Central memory CD8-positive, alpha-beta T cell (primary cell): ENCODE measurements around the gene ZNF541.
"Not testable (repeated sequence)": the region's sequence is repeated elsewhere in the genome, so short reads cannot be mapped to it uniquely, and the experiment has no call there.

Experiments
- ATAC-seq: fragments of 150-1000 bp; cut with Tn5 transposase; replicated peaks from 2 replicates; pipeline ENCODE4 v1.10.0; 2022; ENCODE audit warnings: mild to moderate bottlenecking, moderate FRiP score, moderate number of reproducible peaks; ENCODE audit not compliant: poor library complexity, severe bottlenecking; ENCODE audit errors: extremely low read depth
- DNase-seq, 2 donors: peaks; one replicate each; pipeline ENCODE4 v3.0.0; 2021; ENCODE audit warnings: low spot score in 2 of 2
- H3K27ac Mint-ChIP-seq: one replicate; pipeline ENCODE4 v1.8.0; 2022; ENCODE audit warnings: low read depth, mild to moderate bottlenecking, moderate library complexity, mixed read lengths
- H3K27me3 Mint-ChIP-seq: one replicate; pipeline ENCODE4 v1.8.0; 2022; ENCODE audit warnings: mixed read lengths
- H3K36me3 Mint-ChIP-seq: one replicate; pipeline ENCODE4 v1.8.0; 2022; ENCODE audit warnings: mild to moderate bottlenecking, moderate library complexity, mixed read lengths; ENCODE audit not compliant: insufficient read depth
- H3K4me1 Mint-ChIP-seq: one replicate; pipeline ENCODE4 v1.8.0; 2022; ENCODE audit warnings: mixed read lengths
- H3K4me3 Mint-ChIP-seq: one replicate; pipeline ENCODE4 v1.8.0; 2022; ENCODE audit warnings: mild to moderate bottlenecking, moderate library complexity, mixed read lengths
- H3K9me3 Mint-ChIP-seq: one replicate; pipeline ENCODE4 v1.8.0; 2022; ENCODE audit warnings: mixed read lengths

ZNF541 gene

DNA sequence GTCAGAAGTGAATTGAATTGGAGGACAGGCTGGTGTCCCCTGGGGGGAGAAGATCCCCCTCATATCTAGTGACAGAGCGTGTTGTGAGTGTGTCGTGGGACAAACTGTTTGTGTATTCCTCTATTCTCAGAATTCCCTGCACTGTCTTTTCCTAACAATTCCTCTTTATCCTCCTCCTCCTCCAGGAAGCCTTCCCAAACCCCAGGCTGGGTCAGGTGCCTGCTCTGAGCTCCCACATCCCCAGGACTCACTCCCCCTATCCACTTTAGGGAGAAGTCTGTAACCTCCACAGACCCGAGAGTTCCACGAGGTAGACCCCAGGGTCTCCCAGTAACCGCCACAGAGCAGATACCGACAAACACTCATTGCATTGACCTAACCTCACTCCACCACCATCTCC is 20.9 kb upstream of the ZNF541 start:
- peaks cover 7% of the 10 kb centered on the region for H3K4me1 Mint-ChIP-seq
- no peak for ATAC-seq
- no peaks in the 10 kb centered on the region for H3K9me3 Mint-ChIP-seq
- no peak overlapping the region for H3K27ac Mint-ChIP-seq
- DNase-seq, result no peak
- no peaks in the 10 kb centered on the region for H3K36me3 Mint-ChIP-seq
- no peak overlapping the region for H3K4me3 Mint-ChIP-seq
- peaks cover 11% of the 10 kb centered on the region for H3K27me3 Mint-ChIP-seq

GRCh38 chr19:47589824-47590223 is 16.9 kb upstream of the ZNF541 start:
- H3K4me3 Mint-ChIP-seq, result no peak overlapping the region
- H3K27me3 Mint-ChIP-seq, result peaks cover 11% of the 10 kb centered on the region
- H3K36me3 Mint-ChIP-seq, result no peaks in the 10 kb centered on the region
- H3K27ac Mint-ChIP-seq, result no peak overlapping the region
- peaks cover 7% of the 10 kb centered on the region for H3K9me3 Mint-ChIP-seq
- DNase-seq (no peak), ATAC-seq (no peak)
- no peaks in the 10 kb centered on the region for H3K4me1 Mint-ChIP-seq

GRCh38 chr19:47587295-47587694 is 14.3 kb upstream of the ZNF541 start:
- H3K27me3 Mint-ChIP-seq, result peaks cover 11% of the 10 kb centered on the region
- H3K27ac Mint-ChIP-seq, result no peak overlapping the region
- no peak overlapping the region for H3K4me3 Mint-ChIP-seq
- DNase-seq (no peak), ATAC-seq (no peak)
- peaks cover 7% of the 10 kb centered on the region for H3K9me3 Mint-ChIP-seq
- no peaks in the 10 kb centered on the region for H3K36me3 Mint-ChIP-seq
- H3K4me1 Mint-ChIP-seq, result peaks cover 5% of the 10 kb centered on the region

DNA sequence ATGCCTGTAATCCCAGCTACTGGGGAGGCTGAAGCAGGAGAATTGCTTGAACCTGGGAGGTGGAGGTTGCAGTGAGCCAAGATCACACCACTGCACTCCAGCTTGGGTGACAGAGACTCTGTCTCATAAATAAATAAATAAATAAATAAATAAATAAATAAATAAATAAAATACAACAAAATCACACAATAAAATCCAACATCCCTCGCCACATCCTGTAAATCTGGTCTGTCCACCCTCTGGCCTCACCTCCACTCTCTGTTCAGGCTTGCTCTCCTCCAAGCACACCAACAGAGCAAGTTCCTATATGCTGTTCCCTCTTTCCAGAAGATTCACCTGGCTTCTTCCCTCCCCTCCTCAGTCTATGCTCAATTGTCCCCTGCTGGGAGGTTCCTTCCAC is 10.2 kb upstream of the ZNF541 start:
- H3K4me1 Mint-ChIP-seq, result peaks cover 15% of the 10 kb centered on the region
- not testable (repeated sequence) for H3K27ac Mint-ChIP-seq, H3K4me3 Mint-ChIP-seq

GRCh38 chr19:47582320-47582909 is 9.5 kb upstream of the ZNF541 start:
- Mint-ChIP-seq H3K27ac (peak overlapping the region; percentile 77), H3K4me3 (peak overlapping the region; percentile 53), H3K9me3 (peaks cover 7% of the 10 kb centered on the region), H3K4me1 (peaks cover 22% of the 10 kb centered on the region), H3K36me3 (no peaks in the 10 kb centered on the region), H3K27me3 (no peaks in the 10 kb centered on the region)
- no peak for ATAC-seq
- no peak for DNase-seq

More for the DNA sequence above, 10.2 kb upstream of the ZNF541 start:
- H3K36me3 Mint-ChIP-seq, H3K9me3 Mint-ChIP-seq, H3K27me3 Mint-ChIP-seq, DNase-seq, ATAC-seq: not testable (repeated sequence)

DNA sequence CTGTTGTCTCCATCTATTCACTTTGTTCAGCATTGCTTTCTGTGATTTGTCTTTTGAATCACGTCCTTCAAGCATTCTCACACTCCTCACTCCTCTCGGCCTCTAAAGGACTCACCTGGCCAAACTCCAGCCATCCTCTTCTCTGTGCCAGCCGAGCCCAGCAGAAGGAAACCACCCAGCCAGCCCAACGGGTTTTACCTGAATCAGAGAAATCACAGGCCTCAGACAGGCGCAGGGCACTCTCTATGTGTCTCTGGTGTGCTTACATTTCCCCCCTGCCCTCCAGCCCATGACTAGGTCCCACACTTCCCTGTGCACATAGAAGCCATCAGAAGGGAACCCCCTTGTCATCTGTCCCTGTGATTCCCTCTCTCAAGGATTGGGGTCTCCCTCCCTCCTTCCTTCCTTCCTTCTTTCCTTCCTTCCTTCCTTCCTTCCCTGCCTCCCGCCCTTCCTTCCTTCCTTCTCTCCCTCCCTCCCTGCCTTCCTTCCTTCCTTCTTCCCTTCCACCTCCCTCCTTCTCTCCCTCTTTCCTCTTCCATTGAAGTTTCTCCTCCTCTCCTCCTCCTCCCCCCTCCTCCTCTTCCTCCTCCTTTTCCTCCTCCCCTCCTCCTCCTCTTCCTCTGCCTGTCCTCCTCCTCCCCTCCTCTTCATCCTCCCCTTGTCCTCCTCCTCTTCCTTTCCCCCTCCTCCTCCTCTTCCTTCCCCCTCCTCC is 8.8 kb upstream of the ZNF541 start:
- Mint-ChIP-seq H3K27ac (peak overlapping the region; percentile 77), H3K4me1 (peaks cover 28% of the 10 kb centered on the region), H3K27me3 (no peaks in the 10 kb centered on the region), H3K36me3 (no peaks in the 10 kb centered on the region), H3K9me3 (peaks cover 7% of the 10 kb centered on the region), H3K4me3 (peak overlapping the region; percentile 53)
- ATAC-seq, result no peak
- no peak for DNase-seq

DNA sequence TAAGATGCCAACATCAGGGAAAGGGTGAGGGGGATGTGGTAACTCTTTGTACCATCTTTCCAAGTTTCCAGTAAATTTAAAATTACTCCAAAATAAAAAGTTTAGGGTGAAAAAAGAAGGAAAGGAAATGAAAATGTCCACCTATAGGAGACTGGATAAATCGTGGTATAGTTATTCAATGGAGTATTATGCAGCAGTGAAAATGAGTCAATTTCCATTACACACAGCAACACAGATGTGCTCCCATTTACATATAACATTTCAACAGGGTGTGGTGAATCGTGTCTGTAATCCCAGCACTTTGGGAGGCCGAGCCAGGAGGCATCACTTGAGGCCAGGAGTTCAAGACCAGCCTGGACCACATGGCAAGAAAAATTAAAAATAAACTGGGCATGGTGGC is 7.4 kb upstream of the ZNF541 start:
- Mint-ChIP-seq H3K9me3 (no peaks in the 10 kb centered on the region), H3K4me1 (peaks cover 40% of the 10 kb centered on the region), H3K36me3 (no peaks in the 10 kb centered on the region), H3K27me3 (no peaks in the 10 kb centered on the region), H3K27ac (peak overlapping the region; percentile 22), H3K4me3 (no peak overlapping the region)
- DNase-seq, result no peak
- no peak for ATAC-seq

DNA sequence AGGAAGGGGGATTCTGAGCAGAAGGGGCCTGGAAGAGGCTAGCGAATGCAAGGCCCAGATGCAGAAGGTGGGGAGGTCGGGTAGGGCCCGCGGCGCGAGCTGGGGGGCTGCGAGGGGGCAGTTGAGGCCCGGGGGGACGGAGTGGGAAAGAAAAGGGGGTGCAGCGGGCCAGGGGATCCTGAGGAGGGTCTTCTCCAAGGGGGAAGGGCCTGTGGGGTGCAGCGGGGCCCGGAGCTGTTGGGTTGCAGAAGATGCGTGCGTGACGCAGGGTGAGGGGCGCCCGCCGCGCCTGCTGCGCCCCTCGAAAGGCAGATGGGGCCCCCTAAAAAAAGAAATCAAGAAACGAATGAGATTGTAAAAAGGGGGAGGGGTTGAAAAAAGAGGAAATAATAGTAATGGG is 313 bp downstream of the ZNF541 start:
- DNase-seq (no peak), ATAC-seq (no peak)
- Mint-ChIP-seq H3K4me3 (peak overlapping the region; percentile 58), H3K27me3 (no peaks in the 10 kb centered on the region), H3K27ac (peak overlapping the region; percentile 78), H3K9me3 (no peaks in the 10 kb centered on the region), H3K36me3 (peaks cover 3% of the 10 kb centered on the region), H3K4me1 (peaks cover 31% of the 10 kb centered on the region)

GRCh38 chr19:47569331-47569730 is 3.6 kb downstream of the ZNF541 start:
- Mint-ChIP-seq H3K9me3 (no peaks in the 10 kb centered on the region), H3K27me3 (no peaks in the 10 kb centered on the region), H3K4me3 (no peak overlapping the region), H3K4me1 (peaks cover 11% of the 10 kb centered on the region), H3K36me3 (peaks cover 3% of the 10 kb centered on the region), H3K27ac (no peak overlapping the region)
- DNase-seq, result no peak
- ATAC-seq, result no peak

- no peak overlapping the region for H3K27ac Mint-ChIP-seq
Observed at GRCh38 chr19:47564081-47564480, 8.9 kb downstream of the ZNF541 start.

GRCh38 chr19:47561440-47562057 is 11.4 kb downstream of the ZNF541 start:
- Mint-ChIP-seq H3K4me1 (peaks cover 9% of the 10 kb centered on the region), H3K9me3 (no peaks in the 10 kb centered on the region), H3K4me3 (no peak overlapping the region), H3K27me3 (no peaks in the 10 kb centered on the region), H3K27ac (no peak overlapping the region), H3K36me3 (no peaks in the 10 kb centered on the region)
- ATAC-seq (no peak), DNase-seq (no peak)

More at GRCh38 chr19:47564081-47564480, 8.9 kb downstream of the ZNF541 start:
- H3K27me3 Mint-ChIP-seq, result no peaks in the 10 kb centered on the region
- no peak for ATAC-seq
- no peak overlapping the region for H3K4me3 Mint-ChIP-seq
- peaks cover 9% of the 10 kb centered on the region for H3K4me1 Mint-ChIP-seq
- DNase-seq, result no peak
- H3K36me3 Mint-ChIP-seq, result no peaks in the 10 kb centered on the region
- H3K9me3 Mint-ChIP-seq, result no peaks in the 10 kb centered on the region

GRCh38 chr19:47560999-47561398 is 11.9 kb downstream of the ZNF541 start:
- H3K9me3 Mint-ChIP-seq, result no peaks in the 10 kb centered on the region
- DNase-seq (no peak), ATAC-seq (no peak)
- no peaks in the 10 kb centered on the region for H3K36me3 Mint-ChIP-seq
- no peak overlapping the region for H3K4me3 Mint-ChIP-seq
- peaks cover 9% of the 10 kb centered on the region for H3K4me1 Mint-ChIP-seq
- H3K27ac Mint-ChIP-seq, result no peak overlapping the region
- no peaks in the 10 kb centered on the region for H3K27me3 Mint-ChIP-seq

GRCh38 chr19:47550129-47550528 is 22.8 kb downstream of the ZNF541 start:
- ATAC-seq (no peak), DNase-seq (no peak)
- Mint-ChIP-seq H3K9me3 (no peaks in the 10 kb centered on the region), H3K27ac (no peak overlapping the region), H3K36me3 (peaks cover 3% of the 10 kb centered on the region), H3K4me1 (peaks cover 6% of the 10 kb centered on the region), H3K4me3 (no peak overlapping the region), H3K27me3 (no peaks in the 10 kb centered on the region)
